SHP77 (cell line): ENCODE data around the gene ZMYND8.

Experiments used
- DNase-seq, 2 experiments: peaks; one replicate each; lab custom pipeline; 2025; lab: John Stamatoyannopoulos, UW

Gene ZMYND8

DNA sequence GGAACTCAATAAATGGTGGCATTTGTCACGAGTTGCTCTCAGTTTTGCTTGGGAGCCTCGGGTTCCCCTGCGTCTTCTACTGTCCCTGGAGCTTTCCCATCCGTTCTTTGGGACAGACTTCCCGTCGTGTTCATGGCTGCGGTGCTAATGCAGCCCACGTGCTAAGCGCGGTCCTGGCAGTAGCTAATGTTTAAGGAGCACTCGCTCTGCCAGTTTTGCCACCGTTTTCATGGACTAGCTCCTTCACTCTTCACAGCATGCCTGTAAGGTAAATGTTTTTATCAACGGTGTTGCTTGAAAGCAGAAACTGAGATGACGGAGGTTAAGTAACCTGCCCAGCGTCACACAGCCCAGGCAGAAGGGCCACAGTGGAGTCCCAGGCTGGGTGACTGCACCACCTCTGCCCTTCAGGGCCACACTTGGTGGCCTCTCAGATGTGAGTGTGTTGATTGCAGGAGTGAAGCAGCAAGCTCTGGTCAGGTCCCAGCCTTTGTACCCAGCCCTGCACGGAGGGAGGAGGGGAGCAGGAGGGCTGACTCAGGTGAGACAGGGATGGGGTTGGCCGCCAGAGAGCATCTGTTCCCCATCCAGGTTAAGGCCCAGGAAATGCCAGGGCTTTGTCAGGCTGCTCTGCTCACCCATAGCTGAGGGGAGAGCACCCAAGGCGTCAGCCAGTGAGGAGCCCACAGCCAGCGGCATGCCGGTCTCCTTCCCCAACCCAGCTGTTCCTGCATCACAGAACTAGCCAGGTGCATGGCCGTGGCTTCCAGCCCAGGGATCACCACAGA is 181.8 kb downstream of the ZMYND8 start:
- no peak for DNase-seq

DNA sequence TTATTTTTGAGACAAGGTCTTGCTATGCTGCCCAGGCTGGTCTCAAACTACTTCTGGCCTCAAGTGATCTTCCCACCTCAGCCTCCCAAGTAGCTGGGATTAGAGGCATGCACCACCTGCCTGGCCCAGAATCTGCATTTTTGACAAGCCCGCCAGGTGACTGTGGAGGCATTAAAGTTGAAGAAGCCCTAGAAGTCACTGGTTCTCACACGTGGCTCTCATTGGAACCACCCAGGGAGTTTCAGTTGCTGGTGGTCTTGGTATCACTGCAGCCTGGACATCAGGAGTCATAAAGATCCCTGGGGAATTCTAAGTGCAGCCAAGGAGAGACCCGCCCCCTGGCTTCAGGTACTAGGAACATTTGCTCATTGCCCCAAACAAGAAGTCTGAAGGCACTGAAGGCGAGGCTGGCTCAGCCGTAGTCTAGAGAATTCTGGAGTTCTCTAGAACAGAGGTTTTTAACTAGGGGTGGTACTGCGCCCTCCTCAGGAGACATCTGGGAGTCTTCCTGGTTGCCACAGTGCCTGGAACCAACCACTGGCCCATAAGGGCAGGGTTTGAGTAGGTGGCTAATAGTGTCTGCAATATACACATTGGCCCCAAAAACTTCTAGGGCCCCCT is 182.8 kb downstream of the ZMYND8 start:
- no peak for DNase-seq

DNA sequence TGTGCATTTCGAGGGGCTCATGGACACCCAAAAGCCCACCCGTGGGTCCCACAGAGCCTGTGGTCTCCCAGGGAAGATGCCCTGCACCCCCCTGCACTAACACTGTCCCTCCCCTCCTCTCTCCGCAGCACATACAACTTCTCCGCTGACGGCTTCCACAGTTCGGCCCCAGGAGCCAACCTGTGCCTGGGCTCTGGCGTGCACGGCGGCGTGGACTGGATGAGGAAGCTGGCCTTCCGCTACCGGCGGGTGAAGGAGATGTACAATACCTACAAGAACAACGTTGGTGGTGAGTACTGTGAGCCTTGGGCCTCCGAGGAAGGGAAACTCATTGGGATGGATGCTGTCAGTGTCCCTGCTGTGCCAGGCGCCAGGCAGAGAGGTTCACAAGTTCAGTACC is 183.9 kb downstream of the ZMYND8 start:
- no peak for DNase-seq

DNA sequence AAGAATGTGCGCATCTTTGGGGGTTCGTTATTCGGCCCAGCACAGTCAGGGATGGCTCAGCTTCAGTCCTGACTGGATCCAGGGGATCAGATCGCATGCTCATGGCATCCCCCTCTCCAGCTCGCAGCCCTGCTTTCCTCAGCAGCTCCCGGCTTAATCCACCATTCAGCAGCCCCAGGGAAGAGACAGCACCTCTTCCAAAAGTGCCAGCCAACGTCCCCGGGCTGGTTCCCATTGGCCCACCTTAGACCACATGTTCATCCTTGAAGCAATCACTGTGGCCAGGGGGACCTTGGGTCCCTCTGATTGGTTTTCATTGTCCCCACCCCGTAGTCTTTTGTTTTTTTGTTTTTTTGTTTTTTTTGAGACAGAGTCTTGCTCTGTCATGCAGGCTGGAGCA is 188.7 kb downstream of the ZMYND8 start:
- no peak for DNase-seq

DNA sequence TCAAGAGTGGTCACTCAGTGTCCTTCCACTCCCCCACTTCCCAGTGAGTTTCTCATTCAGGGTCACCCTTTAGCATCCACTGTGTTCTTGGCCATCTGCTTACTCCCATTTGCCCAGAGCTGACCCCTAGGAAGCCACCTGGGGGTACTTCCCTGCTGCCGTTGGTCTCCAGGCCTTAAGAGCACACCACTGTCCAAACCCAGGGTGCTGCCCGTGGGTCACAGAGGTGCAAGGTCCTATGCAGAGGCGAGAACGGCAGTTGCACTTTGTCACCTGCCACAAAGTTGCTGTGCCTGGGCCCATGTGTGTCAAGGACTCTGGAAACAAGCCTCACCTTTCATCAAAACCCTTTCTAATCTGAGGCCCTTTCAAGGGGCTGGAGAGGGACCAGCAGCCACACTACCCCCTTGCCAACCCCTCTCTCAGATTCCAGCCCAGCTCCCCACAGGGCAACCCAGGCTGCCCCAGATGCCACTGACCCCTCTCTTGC is 191.1 kb downstream of the ZMYND8 start:
- DNase-seq: no peak

DNA sequence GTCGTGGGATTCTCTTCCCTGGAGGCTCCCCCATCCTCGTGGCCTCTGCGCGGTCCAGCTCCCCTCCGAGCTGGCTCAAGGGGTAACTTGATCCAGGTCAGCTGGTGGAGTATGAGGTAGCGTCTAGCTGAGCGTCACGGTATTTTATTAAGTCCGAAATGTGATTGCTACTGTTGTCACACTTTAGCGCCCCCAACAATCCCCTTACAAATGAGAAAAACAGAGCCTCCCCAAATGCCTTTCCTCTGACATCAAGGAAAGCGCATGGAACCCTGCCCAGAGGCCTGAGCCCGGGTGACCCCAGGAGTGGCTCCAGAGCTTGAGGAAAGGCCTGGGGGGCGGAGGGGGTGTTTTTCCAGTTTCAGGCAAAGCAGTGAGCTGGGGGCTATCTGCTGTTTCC is 192.4 kb downstream of the ZMYND8 start:
- no peak for DNase-seq

DNA sequence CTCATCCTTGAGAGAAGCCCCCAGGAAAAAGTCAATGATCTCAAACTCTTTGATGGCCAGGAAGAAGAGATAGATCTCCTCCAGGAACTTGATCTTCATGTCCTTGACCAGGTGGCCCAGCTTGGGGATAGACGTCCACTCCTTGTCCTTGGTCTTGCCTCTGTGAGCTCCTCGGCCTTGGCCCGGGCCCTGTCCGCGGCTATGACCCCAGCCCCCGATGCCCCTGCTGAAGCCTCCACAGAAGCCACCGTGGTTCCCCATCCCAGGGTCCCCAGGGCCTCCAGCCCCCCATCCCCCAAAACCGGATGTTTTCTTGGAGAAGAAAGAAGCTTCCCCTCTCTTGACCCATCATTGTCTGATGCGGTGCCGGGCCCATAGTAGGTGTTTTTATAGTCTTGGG is 195.1 kb downstream of the ZMYND8 start:
- no peak for DNase-seq

DNA sequence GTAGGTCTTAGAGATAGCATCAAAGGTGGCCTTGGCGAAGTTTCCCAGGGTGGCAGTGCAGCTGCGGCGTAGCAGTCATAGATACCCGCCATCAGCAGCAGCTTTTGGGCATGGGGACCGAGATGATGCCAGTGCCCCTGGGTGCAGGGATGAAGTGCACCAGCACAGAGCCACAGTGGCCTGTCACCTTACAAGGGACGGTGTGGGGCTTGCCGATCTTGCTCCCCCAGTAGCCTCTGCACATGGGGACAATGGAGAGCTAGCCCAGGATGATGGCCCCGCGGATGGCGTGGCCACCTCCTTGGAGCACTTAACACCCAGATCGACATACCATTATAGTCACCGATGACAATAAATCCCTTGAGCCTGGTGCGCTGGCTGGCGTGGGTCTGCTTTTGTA is 195.5 kb downstream of the ZMYND8 start:
- no peak for DNase-seq

DNA sequence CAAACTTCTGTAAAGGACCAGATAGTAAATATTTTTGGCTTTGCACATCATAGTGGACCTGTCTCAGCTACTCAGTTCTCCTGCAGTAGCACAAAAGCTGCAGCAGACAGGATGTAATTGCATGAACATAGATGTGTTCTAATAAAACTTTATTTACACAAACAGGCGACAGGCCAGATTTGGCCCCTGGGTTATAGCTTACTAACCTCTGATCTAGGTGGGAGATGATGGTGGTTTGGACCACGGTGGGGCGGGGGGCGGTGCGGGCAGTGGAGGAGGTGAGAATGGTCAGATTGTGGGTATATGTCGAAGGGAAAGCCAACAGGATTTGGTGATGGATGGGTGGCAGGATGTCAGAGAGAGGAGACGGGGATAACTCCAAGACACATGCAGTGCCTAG is 196.3 kb downstream of the ZMYND8 start:
- DNase-seq: no peak
